Breast epithelium (tissue), 4 donors: ENCODE data around the gene TSPAN12. TPM values are rescaled to one million over a fixed set of nuclear protein-coding genes. Genes with fewer than 3 reads are reported as not detected.

Experiments used
- DNase-seq, 2 donors: peaks; one replicate each; pipeline ENCODE4 v3.0.0-alpha.2; 2019; ENCODE audit warnings: low spot score in 2 of 2
- H3K27ac ChIP-seq, 2 donors: fragments of 200-600 bp; sonication (generic) in 1 of 2; one replicate each; pipeline ENCODE4 v1.5.1; 2016 to 2019; ENCODE audit warnings: mild to moderate bottlenecking in 1 of 2
- H3K27me3 ChIP-seq, 2 donors: fragments of 200-600 bp; sonication (generic) in 1 of 2; one replicate each; pipeline versions ENCODE4 v1.5.1 to v1.6.0; 2017 to 2019; ENCODE audit warnings: control low read depth in 1 of 2, mild to moderate bottlenecking in 1 of 2
- H3K36me3 ChIP-seq: fragments of 200-600 bp; one replicate; pipeline ENCODE4 v1.5.1; 2019
- H3K4me1 ChIP-seq, 2 donors: fragments of 200-600 bp; sonication (generic); one replicate each; pipeline ENCODE4 v1.5.1; 2016 to 2019; ENCODE audit warnings: control low read depth in 1 of 2
- H3K4me3 ChIP-seq, 3 donors: fragments of 200-600 bp; sonication (generic); 1 replicate in 2 of 3; 2 replicates in 1 of 3; pipeline ENCODE4 v1.5.1; 2016 to 2019; ENCODE audit warnings: mild to moderate bottlenecking in 3 of 3, moderate library complexity in 2 of 3
- H3K9me3 ChIP-seq, 2 donors: fragments of 200-600 bp; sonication (generic) in 1 of 2; one replicate each; pipeline ENCODE4 v1.5.1; 2016 to 2019; ENCODE audit warnings: control low read depth in 1 of 2
- POLR2A ChIP-seq: fragments of 450-650 bp; IDR thresholded peaks from one replicate; pipeline ENCODE4 v1.6.1; 2016; ENCODE audit warnings: antibody characterized with exemption, mild to moderate bottlenecking, moderate library complexity
- POLR2AphosphoS5 ChIP-seq, 3 donors: sonication (generic); formaldehyde crosslinking; IDR thresholded peaks; one replicate each; pipeline ENCODE4 v1.6.1; 2017; ENCODE audit warnings: antibody characterized with exemption in 3 of 3
- intact Hi-C: fragments of 100-400 bp; cut with DNase I; formaldehyde crosslinking; loops from one replicate; pipeline ENCODE4 v1.15.1; 2023; ENCODE audit warnings: low total_unique reads
- total RNA-seq, 3 donors: library from RNA; depleted of rRNA; stranded (reverse); fragments of >200 nt; gene quantifications; one replicate each; pipeline ENCODE4 v1.1.0, GENCODE V29; 2016
- TF ChIP-seq, protein P1 (sequence below), 3 donors: fragments of 450-650 bp; IDR thresholded peaks; one replicate each; pipeline ENCODE4 v1.5.1; 2016 to 2017; ENCODE audit warnings: antibody characterized with exemption in 3 of 3, mild to moderate bottlenecking in 3 of 3, moderate library complexity in 3 of 3

TSPAN12 gene
- total RNA-seq, 3 donors from 2014 or later, result 6.6 to 11.3 (median 9.2) TPM

DNA sequence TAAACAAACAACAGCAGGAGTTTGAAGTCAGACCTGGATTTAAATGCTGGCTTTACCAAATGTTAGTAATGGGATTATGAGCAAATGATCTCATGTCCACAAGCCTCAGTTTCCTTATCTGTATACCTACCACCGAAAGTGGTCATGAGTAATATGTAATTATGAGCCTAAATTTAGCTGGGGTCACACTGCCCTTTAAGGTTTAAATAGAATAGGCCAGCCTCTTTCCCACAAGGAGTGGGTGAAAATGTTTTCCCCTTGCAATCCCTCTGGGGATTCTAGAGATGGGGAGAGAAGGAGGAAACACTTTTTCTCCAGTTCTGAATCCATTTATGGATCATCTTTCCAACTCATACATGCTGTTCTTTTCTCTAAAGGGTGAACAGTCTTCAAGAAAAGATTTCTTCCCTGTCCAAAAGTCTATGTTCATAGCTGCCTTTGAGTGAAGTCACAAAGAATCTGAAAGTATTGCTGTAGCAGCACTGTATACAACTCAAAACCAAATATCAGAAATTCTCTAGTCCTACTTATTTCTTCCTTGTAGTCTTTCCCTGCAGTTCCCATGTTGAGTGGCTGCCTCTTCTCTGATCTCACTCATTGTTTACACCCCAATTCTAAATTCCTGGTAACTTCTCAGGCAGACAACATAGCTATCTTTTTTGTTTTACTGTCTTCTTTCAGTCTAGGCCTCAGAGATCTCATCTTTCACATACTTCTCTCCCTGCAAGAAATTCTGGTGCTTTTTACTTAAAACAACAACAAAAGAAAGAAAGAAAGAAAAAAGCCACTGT, 7.4 kb upstream of the TSPAN12 start:
- Histone ChIP-seq H3K27ac (no peak overlapping the region), H3K4me1 (no peaks in the 10 kb centered on the region), H3K9me3 (no peaks in the 10 kb centered on the region), H3K36me3 (no peaks in the 10 kb centered on the region), H3K4me3 (no peak overlapping the region), H3K27me3 (no peaks in the 10 kb centered on the region)
- DNase-seq, result no peak
- no peak for TF ChIP-seq POLR2AphosphoS5 (IDR thresholded peaks at IDR 0.05)
- TF ChIP-seq, protein P1, sequence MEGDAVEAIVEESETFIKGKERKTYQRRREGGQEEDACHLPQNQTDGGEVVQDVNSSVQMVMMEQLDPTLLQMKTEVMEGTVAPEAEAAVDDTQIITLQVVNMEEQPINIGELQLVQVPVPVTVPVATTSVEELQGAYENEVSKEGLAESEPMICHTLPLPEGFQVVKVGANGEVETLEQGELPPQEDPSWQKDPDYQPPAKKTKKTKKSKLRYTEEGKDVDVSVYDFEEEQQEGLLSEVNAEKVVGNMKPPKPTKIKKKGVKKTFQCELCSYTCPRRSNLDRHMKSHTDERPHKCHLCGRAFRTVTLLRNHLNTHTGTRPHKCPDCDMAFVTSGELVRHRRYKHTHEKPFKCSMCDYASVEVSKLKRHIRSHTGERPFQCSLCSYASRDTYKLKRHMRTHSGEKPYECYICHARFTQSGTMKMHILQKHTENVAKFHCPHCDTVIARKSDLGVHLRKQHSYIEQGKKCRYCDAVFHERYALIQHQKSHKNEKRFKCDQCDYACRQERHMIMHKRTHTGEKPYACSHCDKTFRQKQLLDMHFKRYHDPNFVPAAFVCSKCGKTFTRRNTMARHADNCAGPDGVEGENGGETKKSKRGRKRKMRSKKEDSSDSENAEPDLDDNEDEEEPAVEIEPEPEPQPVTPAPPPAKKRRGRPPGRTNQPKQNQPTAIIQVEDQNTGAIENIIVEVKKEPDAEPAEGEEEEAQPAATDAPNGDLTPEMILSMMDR (IDR thresholded peaks at IDR 0.05), result no peak
- no peak for TF ChIP-seq POLR2A
- intact Hi-C loops, result no loop called here

DNA sequence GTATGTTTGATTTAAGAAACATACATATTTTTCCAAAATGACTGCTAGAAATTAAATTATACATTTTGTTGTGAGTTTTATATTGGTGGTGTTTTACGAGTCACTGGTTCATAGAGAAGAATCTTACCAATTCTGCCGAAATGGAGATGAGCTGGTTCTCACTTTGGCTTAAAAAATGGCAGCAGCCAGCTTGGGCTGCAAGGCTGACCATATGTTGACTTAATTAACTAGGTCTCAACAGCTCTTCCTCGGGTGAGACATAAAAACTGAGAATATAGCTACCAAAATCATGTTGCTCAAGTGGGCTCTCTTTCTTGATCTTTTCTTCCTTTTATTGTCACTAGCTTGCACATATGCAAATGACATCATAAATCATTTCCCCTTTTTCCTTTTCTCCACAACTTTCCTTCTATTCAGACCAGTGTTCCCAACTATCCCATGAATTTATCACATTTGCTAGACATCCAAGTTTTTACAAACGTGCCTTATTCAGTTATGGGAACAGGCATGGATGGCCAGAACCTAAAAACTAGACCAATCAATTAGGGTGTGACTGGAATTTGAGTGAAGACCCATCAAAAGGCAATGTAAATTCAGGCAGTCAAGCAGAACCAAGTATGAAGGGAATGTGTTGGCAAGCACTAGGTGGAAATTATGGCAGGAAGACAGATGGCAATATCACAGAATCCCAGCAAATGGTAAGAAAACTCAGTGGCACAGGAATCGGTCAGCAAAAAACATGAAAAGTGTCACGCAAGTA, 6.4 kb upstream of the TSPAN12 start:
- TF ChIP-seq, protein P1 (IDR thresholded peaks at IDR 0.05), result no peak
- TF ChIP-seq POLR2AphosphoS5 (IDR thresholded peaks at IDR 0.05) (no peak), POLR2A (no peak)
- intact Hi-C loops, result no loop called here
- Histone ChIP-seq H3K4me3 (no peak overlapping the region), H3K4me1 (no peaks in the 10 kb centered on the region), H3K27me3 (no peaks in the 10 kb centered on the region), H3K36me3 (no peaks in the 10 kb centered on the region), H3K9me3 (no peaks in the 10 kb centered on the region), H3K27ac (no peak overlapping the region)
- no peak for DNase-seq

DNA sequence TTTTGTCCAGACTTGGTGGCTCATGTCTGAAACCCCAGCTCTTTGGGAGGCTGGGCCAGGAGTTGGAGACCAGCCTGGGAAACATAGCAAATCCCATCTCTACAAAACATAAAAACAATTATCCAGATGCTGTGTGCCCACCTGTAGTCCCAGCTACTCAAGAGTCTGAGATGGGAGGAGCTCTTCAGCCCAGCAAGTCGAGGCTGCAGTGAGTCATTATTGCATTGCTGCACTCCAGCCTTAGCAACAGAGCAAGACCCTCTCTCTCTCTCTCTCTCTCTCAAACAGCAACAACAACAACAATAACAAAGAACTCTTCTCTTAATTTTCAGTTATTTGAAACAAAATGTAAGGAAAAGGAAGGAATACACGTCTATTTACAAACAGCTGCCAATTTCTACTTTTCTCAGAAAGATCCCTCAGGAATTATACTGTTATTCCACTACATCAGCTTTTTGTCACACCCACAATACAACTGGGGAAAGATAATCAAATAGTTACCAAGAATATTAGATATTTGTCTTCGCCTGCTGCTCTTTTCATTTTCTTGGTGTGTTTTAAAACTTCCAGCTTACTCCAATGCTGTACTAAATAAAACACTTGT, 5.1 kb upstream of the TSPAN12 start:
- no peak overlapping the region for H3K4me3 ChIP-seq
- TF ChIP-seq, protein P1 (IDR thresholded peaks at IDR 0.05), result no peak
- no peak for TF ChIP-seq POLR2AphosphoS5 (IDR thresholded peaks at IDR 0.05)
- TF ChIP-seq POLR2A, result no peak
- H3K27me3 ChIP-seq, result no peaks in the 10 kb centered on the region
- H3K36me3 ChIP-seq, result no peaks in the 10 kb centered on the region
- no peaks in the 10 kb centered on the region for H3K4me1 ChIP-seq
- DNase-seq, result no peak
- H3K9me3 ChIP-seq, result no peaks in the 10 kb centered on the region
- H3K27ac ChIP-seq, result no peak overlapping the region
- intact Hi-C loops, result no loop called here

DNA sequence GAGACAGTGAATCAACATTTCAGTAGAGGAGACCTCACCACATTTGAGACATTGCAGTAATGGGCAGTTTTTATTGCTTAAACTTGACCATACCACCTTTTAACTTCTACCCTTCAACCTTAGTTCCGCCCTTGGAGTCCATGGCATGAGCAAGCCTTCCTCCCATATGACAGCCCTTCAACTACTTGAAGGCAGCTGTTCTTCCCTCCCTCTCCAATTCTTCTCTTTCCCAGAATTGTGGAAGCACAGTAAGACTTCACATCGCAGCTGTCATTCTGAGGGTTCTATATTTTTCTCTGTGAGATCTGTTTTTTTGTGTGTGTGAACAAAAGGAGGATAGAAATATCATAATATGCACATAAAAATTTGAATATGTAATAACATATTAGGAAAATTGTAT, 2.2 kb upstream of the TSPAN12 start:
- TF ChIP-seq, protein P1 (IDR thresholded peaks at IDR 0.05), result no peak
- no peak for TF ChIP-seq POLR2A
- no peak for TF ChIP-seq POLR2AphosphoS5 (IDR thresholded peaks at IDR 0.05)
- H3K9me3 ChIP-seq, result no peaks in the 10 kb centered on the region

DNA sequence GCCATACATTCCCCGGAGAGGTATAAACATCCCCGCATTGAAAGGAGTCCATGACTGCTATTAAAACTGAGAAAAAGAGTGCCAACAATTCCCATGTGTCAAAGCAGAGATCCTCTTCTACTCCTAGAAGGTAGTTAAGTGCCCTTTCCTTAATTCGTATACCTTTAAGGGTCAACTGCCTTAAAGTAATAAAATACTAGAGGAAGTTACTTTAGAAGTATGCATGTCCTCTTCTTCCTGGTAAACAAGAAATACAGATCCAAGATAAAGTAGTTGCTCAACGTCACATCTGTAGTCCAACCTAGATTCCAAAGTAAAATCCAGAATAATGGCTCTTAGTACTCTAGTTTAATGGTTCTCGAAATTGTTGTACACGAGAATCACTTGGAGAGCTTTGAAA, 1.5 kb upstream of the TSPAN12 start:
- no peaks in the 10 kb centered on the region for H3K4me1 ChIP-seq
- intact Hi-C loops, result no loop called here
- H3K9me3 ChIP-seq, result no peaks in the 10 kb centered on the region
- no peak for DNase-seq
- TF ChIP-seq POLR2AphosphoS5 (IDR thresholded peaks at IDR 0.05) (no peak), POLR2A (no peak)
- TF ChIP-seq, protein P1 (IDR thresholded peaks at IDR 0.05), result no peak
- no peak overlapping the region for H3K4me3 ChIP-seq
- H3K27me3 ChIP-seq, result no peaks in the 10 kb centered on the region
- H3K36me3 ChIP-seq, result no peaks in the 10 kb centered on the region
- no peak overlapping the region for H3K27ac ChIP-seq

More for the DNA sequence above, 2.2 kb upstream of the TSPAN12 start:
- Histone ChIP-seq H3K27me3 (no peaks in the 10 kb centered on the region), H3K4me3 (no peak overlapping the region), H3K36me3 (no peaks in the 10 kb centered on the region), H3K27ac (no peak overlapping the region), H3K4me1 (no peaks in the 10 kb centered on the region)
- intact Hi-C loops, result no loop called here
- DNase-seq, result no peak
